Endothelial cell of umbilical vein (primary cell): ENCODE results near the gene AGFG1.

Source experiments
- EZH2 ChIP-seq: IDR thresholded peaks from 2 replicates; pipeline ENCODE4 v1.6.1; 2012; ENCODE audit warnings: borderline replicate concordance, low read depth, mild to moderate bottlenecking, moderate library complexity, low read length, inconsistent platforms; ENCODE audit not compliant: severe bottlenecking
- GATA2 ChIP-seq: IDR thresholded peaks from 2 replicates; pipeline ENCODE4 v1.7.0; 2011; ENCODE audit warnings: low read depth, mild to moderate bottlenecking, moderate library complexity, mixed read lengths, low read length; ENCODE audit not compliant: insufficient read length, insufficient read depth
- POLR2A ChIP-seq: IDR thresholded peaks from 2 replicates; pipeline ENCODE4 v1.6.1; 2012; ENCODE audit warnings: low read depth, mild to moderate bottlenecking, control low read depth, low read length
- TF ChIP-seq, protein P1 (sequence below), 2 donors: IDR thresholded peaks; 1 replicate in 1 of 2; 2 replicates in 1 of 2; pipeline ENCODE4 v1.5.1; 2011; ENCODE audit warnings: low read length in 2 of 2, mild to moderate bottlenecking in 2 of 2, moderate library complexity in 2 of 2, control low read depth in 1 of 2, inconsistent platforms in 1 of 2, low read depth in 1 of 2; ENCODE audit not compliant: insufficient read depth in 1 of 2; ENCODE audit errors: extremely low read depth in 1 of 2

DNA sequence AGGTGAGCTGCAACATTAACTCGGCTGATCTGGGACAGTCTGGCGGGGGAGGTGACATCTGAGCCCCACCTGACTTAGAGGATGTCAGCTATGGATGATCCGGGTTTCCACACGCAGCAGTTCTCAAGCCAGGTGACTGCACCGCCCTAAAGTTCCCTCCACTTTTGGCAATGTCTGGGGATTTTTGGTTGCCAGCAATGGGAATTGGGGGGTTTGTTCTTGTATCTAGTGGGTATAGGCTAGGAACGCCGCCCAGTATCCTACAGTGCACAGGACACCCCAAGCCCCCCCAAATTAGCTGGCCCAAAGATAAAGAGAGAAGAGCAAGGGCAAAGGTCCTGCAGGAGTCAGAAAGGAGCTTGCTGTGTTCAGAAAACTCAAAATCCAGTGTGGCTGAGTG, 544 bp upstream of the AGFG1 start:
- TF ChIP-seq, protein P1, sequence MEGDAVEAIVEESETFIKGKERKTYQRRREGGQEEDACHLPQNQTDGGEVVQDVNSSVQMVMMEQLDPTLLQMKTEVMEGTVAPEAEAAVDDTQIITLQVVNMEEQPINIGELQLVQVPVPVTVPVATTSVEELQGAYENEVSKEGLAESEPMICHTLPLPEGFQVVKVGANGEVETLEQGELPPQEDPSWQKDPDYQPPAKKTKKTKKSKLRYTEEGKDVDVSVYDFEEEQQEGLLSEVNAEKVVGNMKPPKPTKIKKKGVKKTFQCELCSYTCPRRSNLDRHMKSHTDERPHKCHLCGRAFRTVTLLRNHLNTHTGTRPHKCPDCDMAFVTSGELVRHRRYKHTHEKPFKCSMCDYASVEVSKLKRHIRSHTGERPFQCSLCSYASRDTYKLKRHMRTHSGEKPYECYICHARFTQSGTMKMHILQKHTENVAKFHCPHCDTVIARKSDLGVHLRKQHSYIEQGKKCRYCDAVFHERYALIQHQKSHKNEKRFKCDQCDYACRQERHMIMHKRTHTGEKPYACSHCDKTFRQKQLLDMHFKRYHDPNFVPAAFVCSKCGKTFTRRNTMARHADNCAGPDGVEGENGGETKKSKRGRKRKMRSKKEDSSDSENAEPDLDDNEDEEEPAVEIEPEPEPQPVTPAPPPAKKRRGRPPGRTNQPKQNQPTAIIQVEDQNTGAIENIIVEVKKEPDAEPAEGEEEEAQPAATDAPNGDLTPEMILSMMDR (IDR thresholded peaks at IDR 0.05; ENCODE audit: extremely low read depth in 1 of 2, insufficient read depth in 1 of 2, low read depth in 1 of 2, low read length in 2 of 2), result no peak
- TF ChIP-seq POLR2A (no peak), EZH2 (no peak), GATA2 (no peak)
